ENCODE measurements around the gene INCENP. TPM values are rescaled to one million over a fixed set of nuclear protein-coding genes. Genes with fewer than 3 reads are reported as not detected.

Gene INCENP
- total RNA-seq, 3 donors from 2014 or later (not counting 1 experiment from before 2014, with no cell fraction given) = 24.4 to 47.6 (median 27.3) TPM

GRCh38 chr11:62129590-62130282, 5.9 kb downstream of the INCENP start:
- H3K4me3 Mint-ChIP-seq = no peak overlapping the region
- no peak for TF ChIP-seq CTCF (IDR thresholded peaks at IDR 0.05)
- H3K27me3 ChIP-seq (ENCODE audit: control insufficient read depth, insufficient read depth, low read length) = no peaks in the 10 kb centered on the region
- no peaks in the 10 kb centered on the region for H3K9me3 ChIP-seq (ENCODE audit: control insufficient read depth, insufficient read depth, low read length)
- H3K4me3 ChIP-seq (ENCODE audit: low read length) = no peak overlapping the region
- peaks cover 20 to 45% of the 10 kb centered on the region in 2 donors for H3K4me1 Mint-ChIP-seq
- H3K27ac Mint-ChIP-seq = no peak overlapping the region
- peaks cover 32% of the 10 kb centered on the region for H3K36me3 ChIP-seq (ENCODE audit: control insufficient read depth, insufficient read depth, low read length)
- no peak overlapping the region for H3K27ac ChIP-seq (ENCODE audit: low read length)
- no peak for DNase-seq
- ATAC-seq = no peak
- peaks cover 10% of the 10 kb centered on the region for H3K4me1 ChIP-seq (ENCODE audit: control insufficient read depth, insufficient read depth, low read length)
- intact Hi-C loops (cut with micrococcal nuclease) = no loop called here
- no peaks in the 10 kb centered on the region for H3K36me3 Mint-ChIP-seq
- WGBS (ENCODE audit: insufficient coverage) = 97% methylated on average over 28 of the region's 28 CpGs
- H3K9me3 Mint-ChIP-seq = no peaks in the 10 kb centered on the region
- no peaks in the 10 kb centered on the region for H3K27me3 Mint-ChIP-seq (ENCODE audit: low read depth in 2 of 2)

GRCh38 chr11:62130283-62131169, 6.7 kb downstream of the INCENP start:
- Mint-ChIP-seq H3K36me3 (no peaks in the 10 kb centered on the region), H3K9me3 (no peaks in the 10 kb centered on the region), H3K4me3 (no peak overlapping the region), H3K27ac (no peak overlapping the region), H3K4me1 (peaks cover 12 to 40% of the 10 kb centered on the region in 2 donors), H3K27me3 (ENCODE audit: low read depth in 2 of 2) (no peaks in the 10 kb centered on the region)
- H3K27ac ChIP-seq (ENCODE audit: low read length) = no peak overlapping the region
- WGBS (ENCODE audit: insufficient coverage) = 97% methylated on average over 34 of the region's 34 CpGs
- TF ChIP-seq CTCF (IDR thresholded peaks at IDR 0.05) = no peak
- H3K9me3 ChIP-seq (ENCODE audit: control insufficient read depth, insufficient read depth, low read length) = no peaks in the 10 kb centered on the region
- H3K27me3 ChIP-seq (ENCODE audit: control insufficient read depth, insufficient read depth, low read length) = no peaks in the 10 kb centered on the region
- no peak for DNase-seq
- no peak for ATAC-seq
- H3K4me1 ChIP-seq (ENCODE audit: control insufficient read depth, insufficient read depth, low read length) = peaks cover 3% of the 10 kb centered on the region
- H3K36me3 ChIP-seq (ENCODE audit: control insufficient read depth, insufficient read depth, low read length) = peaks cover 33% of the 10 kb centered on the region
- intact Hi-C loops (cut with micrococcal nuclease) = no loop called here
- no peak overlapping the region for H3K4me3 ChIP-seq (ENCODE audit: low read length)

GRCh38 chr11:62131170-62131464, 7.3 kb downstream of the INCENP start:
- H3K27me3 ChIP-seq (ENCODE audit: control insufficient read depth, insufficient read depth, low read length) = no peaks in the 10 kb centered on the region
- DNase-seq = no peak
- no peaks in the 10 kb centered on the region for H3K9me3 Mint-ChIP-seq
- peaks cover 9 to 37% of the 10 kb centered on the region in 2 donors for H3K4me1 Mint-ChIP-seq
- H3K9me3 ChIP-seq (ENCODE audit: control insufficient read depth, insufficient read depth, low read length) = no peaks in the 10 kb centered on the region
- intact Hi-C loops (cut with micrococcal nuclease) = no loop called here
- no peak for TF ChIP-seq CTCF (IDR thresholded peaks at IDR 0.05)
- no peak overlapping the region for H3K4me3 ChIP-seq (ENCODE audit: low read length)
- no peaks in the 10 kb centered on the region for H3K27me3 Mint-ChIP-seq (ENCODE audit: low read depth in 2 of 2)
- H3K36me3 ChIP-seq (ENCODE audit: control insufficient read depth, insufficient read depth, low read length) = peaks cover 34% of the 10 kb centered on the region
- no peak overlapping the region for H3K27ac ChIP-seq (ENCODE audit: low read length)
- ATAC-seq = no peak
- H3K4me3 Mint-ChIP-seq = no peak overlapping the region
- H3K36me3 Mint-ChIP-seq = no peaks in the 10 kb centered on the region
- no peaks in the 10 kb centered on the region for H3K4me1 ChIP-seq (ENCODE audit: control insufficient read depth, insufficient read depth, low read length)
- H3K27ac Mint-ChIP-seq = no peak overlapping the region
- 96% methylated on average over 6 of the region's 6 CpGs for WGBS (ENCODE audit: insufficient coverage)

Measured in natural killer cell (primary cell).